ENCODE data around the gene PPARD.
"Not testable (repeated sequence)": the region's sequence is repeated elsewhere in the genome, so short reads cannot be mapped to it uniquely, and the experiment has no call there.

The PPARD gene

DNA sequence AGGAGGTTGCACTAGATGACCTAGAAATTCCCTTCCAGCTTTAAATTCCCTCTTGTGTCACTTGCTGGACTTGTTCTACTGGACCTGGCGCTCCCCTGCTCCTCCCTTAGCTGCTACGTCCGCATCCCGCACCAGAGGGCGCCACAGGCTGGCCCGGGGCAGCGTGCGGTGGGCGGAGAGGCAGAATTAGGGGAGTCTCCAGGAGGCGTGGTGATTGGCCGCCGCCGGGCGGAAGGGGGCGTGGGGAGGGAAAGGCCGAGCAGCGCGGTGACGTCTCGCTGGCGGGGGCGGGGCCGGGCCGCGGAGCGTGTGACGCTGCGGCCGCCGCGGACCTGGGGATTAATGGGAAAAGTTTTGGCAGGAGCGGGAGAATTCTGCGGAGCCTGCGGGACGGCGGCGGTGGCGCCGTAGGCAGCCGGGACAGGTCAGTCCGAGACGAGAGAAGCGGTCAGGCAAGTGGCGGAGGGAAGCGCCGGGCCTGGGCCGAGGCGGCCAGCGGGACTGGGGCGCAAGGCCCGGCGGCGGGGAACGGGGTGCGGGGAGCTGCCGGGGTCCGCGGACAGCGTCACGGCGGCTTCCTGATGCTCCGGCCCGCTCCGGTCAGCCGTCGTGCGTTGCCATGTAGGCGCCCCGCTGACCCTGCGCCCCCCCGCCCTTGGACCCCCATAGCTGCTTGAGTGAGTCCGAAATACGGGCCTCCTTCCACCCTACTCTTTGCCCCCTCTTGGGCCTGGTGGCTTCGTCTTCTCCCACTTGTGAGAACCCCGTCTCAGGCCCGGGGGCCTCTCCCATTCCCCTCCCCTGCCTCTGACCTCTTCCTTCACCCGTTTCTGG lies at the start of gene PPARD:
Gene PPARD (plus strand): TSS at position 301 of the 834 bp plus-strand sequence. CDS start 68,530 bp downstream, outside the sequence.
- DNase-seq (ENCODE audit: low read depth), result peak; percentile 89

- no peak for DNase-seq (ENCODE audit: low read depth)
These were observed 48.7 kb upstream of the PPARD start for GRCh38 chr6:35293681-35294080.

DNA sequence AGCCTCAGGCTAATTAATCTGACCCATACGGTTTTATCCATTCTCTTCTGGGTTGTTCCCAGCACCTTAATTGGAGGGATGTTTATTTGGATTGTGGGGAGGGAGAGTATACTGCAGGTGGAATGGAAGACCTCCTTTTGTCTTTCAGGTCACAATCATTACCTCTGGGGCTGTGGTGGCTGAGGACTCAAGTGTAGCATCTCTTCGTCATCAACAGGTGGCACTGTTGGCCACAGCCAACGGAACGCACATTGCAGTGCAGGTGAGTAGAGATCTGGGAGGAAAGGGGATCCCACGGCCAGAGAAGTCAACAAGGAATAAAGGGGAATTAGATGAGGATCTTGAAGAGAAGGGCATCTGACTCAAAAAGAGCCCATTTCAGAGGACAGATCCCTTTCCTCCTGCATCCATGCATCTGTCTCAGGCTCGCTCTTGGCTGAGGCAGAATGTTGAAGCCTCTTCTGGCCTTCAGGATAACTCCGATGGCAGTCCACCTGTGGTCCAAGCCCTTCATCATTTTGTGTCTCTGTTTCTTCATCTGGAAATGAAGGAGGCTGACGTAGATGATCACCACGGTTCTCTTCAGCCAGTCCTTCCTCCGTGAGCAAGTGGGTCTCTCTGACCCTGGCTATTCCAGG lies 47.9 kb upstream of the PPARD start:
- no peak for DNase-seq (ENCODE audit: low read depth)

DNA sequence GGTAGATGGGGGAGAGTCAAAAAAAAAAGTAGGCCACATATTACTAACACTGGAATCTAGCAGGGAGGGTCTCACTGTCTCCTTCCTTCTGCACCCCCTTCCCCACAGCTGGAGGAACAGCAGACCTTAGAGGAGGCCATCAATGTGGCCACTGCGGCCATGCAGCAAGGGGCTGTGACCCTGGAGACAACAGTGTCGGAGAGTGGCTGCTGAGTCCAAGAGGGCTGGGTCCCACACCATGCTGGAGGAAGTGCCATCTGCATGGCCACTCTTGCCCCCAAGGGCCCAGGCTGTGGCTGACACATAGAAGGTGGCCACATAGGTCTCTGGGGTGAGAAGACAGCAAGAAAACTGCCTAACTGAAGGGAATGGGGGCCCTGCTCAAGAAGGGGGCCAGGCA lies 47.3 kb upstream of the PPARD start:
- no peak for DNase-seq (ENCODE audit: low read depth)

- DNase-seq (ENCODE audit: low read depth), result no peak
These were observed 46.6 kb upstream of the PPARD start for GRCh38 chr6:35295521-35296315.

- DNase-seq (ENCODE audit: low read depth), result no peak
These were observed 45.3 kb upstream of the PPARD start for GRCh38 chr6:35296931-35297600.

- DNase-seq (ENCODE audit: low read depth), result no peak
These were observed 44.5 kb upstream of the PPARD start, which contains the start of gene DEF6 for GRCh38 chr6:35297601-35298481. TSS of gene DEF6 (plus strand) at chr6:35297818. CDS start at chr6:35297857, 39 bp downstream.

DNA sequence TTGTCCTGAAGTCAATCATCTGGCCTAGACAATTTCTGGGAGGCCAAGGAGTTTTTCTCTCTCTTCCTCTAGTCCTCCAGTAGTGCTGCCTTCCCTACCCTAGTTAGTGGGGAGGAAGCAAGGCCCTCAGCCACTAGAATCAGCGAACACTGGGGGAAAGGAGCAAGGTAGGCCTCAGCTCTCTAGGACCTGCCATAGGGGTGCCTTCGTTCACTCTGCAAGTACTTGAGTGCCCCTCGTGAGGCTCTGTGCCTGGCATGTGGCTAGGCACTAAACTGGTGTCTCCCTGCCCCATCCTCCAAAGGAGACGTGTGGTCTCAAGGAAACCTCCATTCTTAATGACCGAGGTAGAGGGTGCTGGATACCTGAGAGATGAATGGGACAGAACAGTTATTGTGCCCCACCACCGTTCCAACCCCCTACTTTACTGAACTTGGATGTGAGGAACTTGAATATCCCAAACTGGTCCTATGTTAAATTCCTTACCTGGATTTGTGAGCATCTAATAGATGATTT lies 43.7 kb upstream of the PPARD start:
- no peak for DNase-seq (ENCODE audit: low read depth)

DNA sequence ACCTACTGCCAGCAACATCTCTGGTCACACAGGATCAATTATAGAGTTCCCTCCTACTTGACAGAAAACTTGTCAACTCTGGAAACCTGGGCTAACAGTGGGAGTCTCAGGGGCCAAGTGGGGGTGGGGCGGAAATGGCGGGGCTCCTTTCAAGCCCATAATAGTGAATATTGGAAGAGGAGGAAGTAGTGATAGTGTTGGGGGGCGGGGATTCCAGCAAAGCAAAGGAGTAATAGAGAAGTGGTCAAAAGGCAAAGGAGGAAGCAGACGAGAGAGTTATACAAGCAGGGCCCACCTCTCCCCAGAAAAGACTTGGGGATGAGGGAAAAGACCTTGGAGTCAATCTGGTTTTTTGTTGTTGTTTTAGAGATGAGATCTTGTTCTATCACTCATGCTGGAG lies 42.7 kb upstream of the PPARD start:
- DNase-seq (ENCODE audit: low read depth), result no peak

DNA sequence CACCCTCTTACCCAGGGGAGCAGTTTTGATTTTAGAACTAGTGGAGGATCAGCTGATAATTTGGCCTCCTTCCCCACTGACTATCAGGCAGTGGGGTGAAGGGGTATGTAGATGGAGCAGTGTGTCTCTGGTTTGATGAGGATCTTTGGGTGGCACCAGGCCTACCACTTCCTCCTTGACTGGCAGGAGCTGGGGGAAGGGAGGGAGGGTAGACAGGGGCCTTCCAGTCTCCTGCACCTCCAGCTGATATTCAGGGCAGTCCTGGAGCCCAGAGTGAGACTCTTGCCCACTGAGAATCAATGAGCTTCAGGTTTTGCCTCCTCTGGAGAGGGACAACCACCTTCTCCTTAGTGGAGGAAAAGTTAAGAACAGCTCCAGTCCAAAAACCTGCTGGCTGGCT lies 41.5 kb upstream of the PPARD start:
- no peak for DNase-seq (ENCODE audit: low read depth)

DNA sequence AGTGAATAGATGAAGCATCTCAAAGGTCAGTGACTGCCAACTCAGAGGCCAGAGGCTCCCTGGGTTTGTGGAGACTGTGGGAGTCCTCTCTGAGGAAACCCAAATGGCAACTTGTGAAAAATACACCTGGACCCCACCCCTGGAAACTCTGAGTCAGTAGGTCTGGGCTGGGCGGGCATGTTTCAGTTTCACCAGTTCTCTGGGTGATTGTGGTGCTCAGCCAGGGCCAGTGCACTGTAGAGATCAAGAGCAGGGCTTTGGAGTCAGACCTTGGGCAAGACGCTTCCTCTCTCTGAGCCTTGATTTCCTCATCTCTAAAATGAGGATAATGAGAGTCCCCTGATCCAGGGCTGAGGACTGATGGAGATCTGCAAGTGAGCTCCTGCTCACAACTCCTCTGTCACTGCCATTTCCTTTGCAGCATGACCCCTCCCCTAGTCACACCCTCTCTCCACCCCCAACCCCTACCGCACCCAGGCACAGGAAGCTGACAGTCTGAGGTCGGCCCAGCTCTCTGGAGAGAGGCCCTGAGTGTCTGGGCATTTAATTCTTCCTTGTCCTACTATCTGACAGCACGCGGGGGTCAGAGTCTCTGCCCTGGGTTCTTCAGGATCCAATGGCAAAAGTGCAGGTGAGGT lies 39.6 kb upstream of the PPARD start:
- no peak for DNase-seq (ENCODE audit: low read depth)

DNA sequence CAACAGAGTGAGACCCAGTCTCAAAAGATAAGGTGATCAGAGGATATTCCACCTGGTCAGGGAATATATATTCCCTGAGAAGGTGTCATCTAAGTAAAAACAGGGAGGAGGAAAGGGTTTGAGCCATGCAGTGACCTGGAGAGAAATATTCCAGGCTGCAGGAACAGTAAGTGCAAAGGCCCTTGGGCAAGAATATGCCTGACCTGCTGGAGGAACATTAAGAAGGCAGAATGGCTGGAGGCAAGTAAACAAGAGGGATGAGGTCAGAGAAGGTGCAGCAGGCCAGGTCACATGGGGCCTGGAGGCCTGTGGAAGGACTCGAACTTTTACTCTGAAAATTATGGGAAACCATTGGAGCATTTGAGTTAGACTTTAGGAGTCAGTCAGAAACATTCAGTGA lies 38.1 kb upstream of the PPARD start:
- DNase-seq (ENCODE audit: low read depth), result no peak

DNA sequence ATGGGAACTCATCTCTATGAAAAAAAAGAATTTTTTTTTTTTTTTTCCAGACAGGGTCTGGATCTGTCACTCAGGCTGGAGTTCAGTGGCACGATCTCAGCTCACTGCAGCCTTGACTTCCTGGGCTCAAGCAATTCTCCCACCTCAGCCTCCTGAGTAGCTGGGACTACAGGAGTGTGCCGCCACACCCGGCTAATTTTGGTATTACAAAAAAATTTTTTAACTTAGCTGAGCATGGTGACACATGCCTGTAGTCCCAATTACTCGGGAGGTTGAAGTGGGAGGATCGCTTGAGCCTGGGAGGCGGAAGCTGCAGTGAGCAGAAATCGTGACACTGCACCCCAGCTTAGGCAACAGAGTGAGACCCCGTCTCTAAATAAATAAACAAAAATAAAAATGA lies 37.2 kb upstream of the PPARD start:
- DNase-seq (ENCODE audit: low read depth), result no peak

DNA sequence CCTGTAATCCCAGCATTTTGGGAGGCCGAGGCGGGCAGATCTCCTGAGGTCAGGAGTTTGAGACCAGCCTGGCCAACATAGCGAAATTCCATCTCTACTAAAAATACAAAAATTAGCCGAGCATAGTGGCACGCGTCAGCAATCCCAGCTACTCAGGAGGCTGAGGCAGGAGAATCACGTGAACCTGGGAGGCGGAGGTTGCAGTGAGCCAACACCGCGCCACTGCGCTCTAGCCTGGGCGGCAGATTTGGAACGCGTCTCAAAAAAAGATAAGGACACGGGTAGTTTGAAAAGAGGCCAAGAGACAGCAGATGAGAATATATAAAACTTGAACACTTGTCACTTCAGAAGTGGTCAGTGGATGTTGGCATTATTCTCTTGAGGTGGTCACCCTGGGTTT lies 35.2 kb upstream of the PPARD start:
- not testable (repeated sequence) for DNase-seq (ENCODE audit: low read depth)

- DNase-seq (ENCODE audit: low read depth), result not testable (repeated sequence)
These were observed 33.8 kb upstream of the PPARD start for GRCh38 chr6:35308543-35308942.

DNA sequence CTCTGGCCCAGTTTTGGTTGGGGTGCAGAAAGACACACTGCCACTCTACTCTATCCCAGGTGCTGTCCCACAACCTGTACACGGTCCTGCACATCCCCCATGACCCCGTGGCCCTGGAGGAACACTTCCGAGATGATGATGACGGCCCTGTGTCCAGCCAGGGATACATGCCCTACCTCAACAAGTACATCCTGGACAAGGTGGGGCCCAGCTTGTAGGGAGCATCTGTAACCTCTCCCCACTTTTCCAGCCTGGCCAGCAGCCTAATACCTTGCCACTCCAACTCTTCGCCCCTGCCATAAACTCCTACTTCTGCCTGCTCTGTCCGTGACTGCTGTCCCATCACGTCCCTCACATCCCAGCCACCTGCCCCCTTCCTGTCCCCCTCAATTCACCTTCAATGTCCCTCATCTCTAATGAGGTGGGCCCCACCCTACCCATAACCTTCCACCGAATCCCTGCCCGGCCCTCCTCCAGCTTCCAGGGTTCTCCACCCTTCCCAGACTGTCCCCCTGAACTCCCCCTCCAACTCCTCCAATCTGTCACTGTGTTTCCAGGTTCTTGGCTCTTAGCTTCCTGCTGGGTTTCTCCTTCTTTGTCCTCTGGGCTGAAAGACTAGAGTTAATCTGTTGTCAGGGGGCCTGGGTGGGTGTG lies 32.6 kb upstream of the PPARD start:
- DNase-seq (ENCODE audit: low read depth), result no peak

DNA sequence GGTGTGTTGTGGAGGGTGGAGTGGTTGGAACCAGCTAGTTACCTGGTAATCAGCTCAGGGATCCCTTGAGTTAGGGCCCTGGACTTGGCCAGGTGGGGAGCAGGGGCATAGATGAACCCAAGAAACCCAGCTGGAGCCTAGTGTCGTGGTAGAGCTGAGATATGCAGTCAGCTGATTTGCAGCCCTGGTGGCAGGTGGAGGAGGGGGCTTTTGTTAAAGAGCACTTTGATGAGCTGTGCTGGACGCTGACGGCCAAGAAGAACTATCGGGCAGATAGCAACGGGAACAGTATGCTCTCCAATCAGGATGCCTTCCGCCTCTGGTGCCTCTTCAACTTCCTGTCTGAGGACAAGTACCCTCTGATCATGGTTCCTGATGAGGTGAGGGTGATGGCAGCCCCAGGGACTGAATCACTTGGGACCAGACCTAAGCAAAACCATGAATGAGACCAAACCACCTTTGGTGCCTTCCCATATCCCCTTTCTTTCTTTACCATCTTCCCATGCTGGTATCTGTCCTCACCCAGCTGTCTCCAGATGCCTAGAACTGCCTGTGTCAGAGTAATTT lies 32.0 kb upstream of the PPARD start:
- DNase-seq (ENCODE audit: low read depth), result no peak

- no peak for DNase-seq (ENCODE audit: low read depth)
These were observed 30.8 kb upstream of the PPARD start for GRCh38 chr6:35311390-35312075.

All from HS-27A (cell line).